ENCODE data around the gene XRN2. TPM values are rescaled to one million over a fixed set of nuclear protein-coding genes. Genes with fewer than 3 reads are reported as not detected.

XRN2 gene
- total and polyA plus RNA-seq, 2 donors (not counting 1 experiment from before 2014, with no cell fraction given): 19.0 to 46.2 TPM

- Mint-ChIP-seq H3K27me3 (peaks cover 19% of the 10 kb centered on the region), H3K27ac (no peak overlapping the region), H3K4me3 (no peak overlapping the region), H3K4me1 (peaks cover 11% of the 10 kb centered on the region), H3K9me3 (ENCODE audit: insufficient read depth) (no peaks in the 10 kb centered on the region)
- Histone ChIP-seq H3K9me3 (ENCODE audit: control extremely low read depth in 1 of 3, control insufficient read depth in 2 of 3, insufficient read depth in 1 of 3, low read length in 2 of 3) (no peaks in the 10 kb centered on the region), H4K20me1 (ENCODE audit: control insufficient read depth, insufficient read depth, low read length, poor library complexity, severe bottlenecking) (no peaks in the 10 kb centered on the region), H3K27ac (ENCODE audit: low read length in 2 of 2) (no peak overlapping the region), H3K9ac (ENCODE audit: low read length) (no peak overlapping the region), H2AFZ (ENCODE audit: insufficient read depth, low read depth, low read length, poor library complexity, severe bottlenecking) (no peak overlapping the region), H3K36me3 (replicated peaks in 1 of 2; ENCODE audit: control extremely low read depth in 1 of 2, control insufficient read depth in 1 of 2, extremely low read depth in 1 of 2, insufficient read depth in 2 of 2, low read length in 1 of 2) (peaks cover 18 to 34% of the 10 kb centered on the region in 2 experiments), H3K4me3 (ENCODE audit: control extremely low read depth in 1 of 5, extremely low read depth in 1 of 5, insufficient read depth in 1 of 5, low read depth in 2 of 5, low read length in 4 of 5) (no peak overlapping the region), H3K79me2 (ENCODE audit: control insufficient read depth, insufficient read depth, low read length) (no peaks in the 10 kb centered on the region), H3K4me1 (ENCODE audit: control insufficient read depth in 2 of 2, insufficient read depth in 2 of 2, low read length in 2 of 2) (peaks cover 6 to 11% of the 10 kb centered on the region in 2 donors), H3K4me2 (replicated peaks; ENCODE audit: low read depth, low read length, poor library complexity, severe bottlenecking) (no peak overlapping the region), H3K27me3 (replicated peaks in 1 of 4; ENCODE audit: control extremely low read depth in 1 of 4, control insufficient read depth in 3 of 4, insufficient read depth in 4 of 4, low read length in 3 of 4) (peaks cover 2 to 19% (median 15%) of the 10 kb centered on the region in 4 experiments)
- intact Hi-C loops (cut with micrococcal nuclease): no loop called here
- TF ChIP-seq EZH2 (IDR thresholded peaks at IDR 0.05; ENCODE audit: borderline replicate concordance, insufficient read depth, low read depth, low read length, poor library complexity, severe bottlenecking): no peak
- TF ChIP-seq, protein P1, sequence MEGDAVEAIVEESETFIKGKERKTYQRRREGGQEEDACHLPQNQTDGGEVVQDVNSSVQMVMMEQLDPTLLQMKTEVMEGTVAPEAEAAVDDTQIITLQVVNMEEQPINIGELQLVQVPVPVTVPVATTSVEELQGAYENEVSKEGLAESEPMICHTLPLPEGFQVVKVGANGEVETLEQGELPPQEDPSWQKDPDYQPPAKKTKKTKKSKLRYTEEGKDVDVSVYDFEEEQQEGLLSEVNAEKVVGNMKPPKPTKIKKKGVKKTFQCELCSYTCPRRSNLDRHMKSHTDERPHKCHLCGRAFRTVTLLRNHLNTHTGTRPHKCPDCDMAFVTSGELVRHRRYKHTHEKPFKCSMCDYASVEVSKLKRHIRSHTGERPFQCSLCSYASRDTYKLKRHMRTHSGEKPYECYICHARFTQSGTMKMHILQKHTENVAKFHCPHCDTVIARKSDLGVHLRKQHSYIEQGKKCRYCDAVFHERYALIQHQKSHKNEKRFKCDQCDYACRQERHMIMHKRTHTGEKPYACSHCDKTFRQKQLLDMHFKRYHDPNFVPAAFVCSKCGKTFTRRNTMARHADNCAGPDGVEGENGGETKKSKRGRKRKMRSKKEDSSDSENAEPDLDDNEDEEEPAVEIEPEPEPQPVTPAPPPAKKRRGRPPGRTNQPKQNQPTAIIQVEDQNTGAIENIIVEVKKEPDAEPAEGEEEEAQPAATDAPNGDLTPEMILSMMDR (IDR thresholded peaks at IDR 0.05): no peak
- ChIA-PET CTCF (no interaction called here), POLR2A (no interaction called here)
- ATAC-seq (ENCODE audit: low read depth) (no peak), DNase-seq (no peak)
- WGBS (ENCODE audit: insufficient coverage): no CpG with 5 or more reads among the region's 1 CpG
Observed at GRCh38 chr20:21388566-21388965, 85.4 kb downstream of the XRN2 start.

- H3K9me3 ChIP-seq (ENCODE audit: control extremely low read depth in 1 of 3, control insufficient read depth in 2 of 3, insufficient read depth in 1 of 3, low read length in 2 of 3): peaks cover 0 to 5% (median 0%) of the 10 kb centered on the region in 3 donors
- TF ChIP-seq, protein P1 (IDR thresholded peaks at IDR 0.05): no peak
- no peak for TF ChIP-seq EZH2 (IDR thresholded peaks at IDR 0.05; ENCODE audit: borderline replicate concordance, insufficient read depth, low read depth, low read length, poor library complexity, severe bottlenecking)
- no CpG with 5 or more reads among the region's 1 CpG for WGBS (ENCODE audit: insufficient coverage)
- H3K4me2 ChIP-seq (replicated peaks; ENCODE audit: low read depth, low read length, poor library complexity, severe bottlenecking): no peak overlapping the region
- H3K27me3 Mint-ChIP-seq: peaks cover 23% of the 10 kb centered on the region
- H3K27ac ChIP-seq (ENCODE audit: low read length in 2 of 2): no peak overlapping the region
- H3K4me3 Mint-ChIP-seq: no peak overlapping the region
- intact Hi-C loops (cut with micrococcal nuclease): no loop called here
- no peaks in the 10 kb centered on the region for H3K9me3 Mint-ChIP-seq (ENCODE audit: insufficient read depth)
- no peak overlapping the region for H2AFZ ChIP-seq (ENCODE audit: insufficient read depth, low read depth, low read length, poor library complexity, severe bottlenecking)
- H3K9ac ChIP-seq (ENCODE audit: low read length): no peak overlapping the region
- no peaks in the 10 kb centered on the region for H3K79me2 ChIP-seq (ENCODE audit: control insufficient read depth, insufficient read depth, low read length)
- H3K4me1 ChIP-seq (ENCODE audit: control insufficient read depth in 2 of 2, insufficient read depth in 2 of 2, low read length in 2 of 2): peaks cover 6 to 11% of the 10 kb centered on the region in 2 donors
- CTCF ChIA-PET: no interaction called here
- no peak overlapping the region for H3K27ac Mint-ChIP-seq
- DNase-seq (no peak), ATAC-seq (ENCODE audit: low read depth) (no peak)
- H3K27me3 ChIP-seq (replicated peaks in 1 of 4; ENCODE audit: control extremely low read depth in 1 of 4, control insufficient read depth in 3 of 4, insufficient read depth in 4 of 4, low read length in 3 of 4): peaks cover 2 to 27% (median 19%) of the 10 kb centered on the region in 4 experiments
- H4K20me1 ChIP-seq (ENCODE audit: control insufficient read depth, insufficient read depth, low read length, poor library complexity, severe bottlenecking): no peaks in the 10 kb centered on the region
- H3K4me1 Mint-ChIP-seq: peaks cover 11% of the 10 kb centered on the region
- peaks cover 18 to 26% of the 10 kb centered on the region in 2 experiments for H3K36me3 ChIP-seq (replicated peaks in 1 of 2; ENCODE audit: control extremely low read depth in 1 of 2, control insufficient read depth in 1 of 2, extremely low read depth in 1 of 2, insufficient read depth in 2 of 2, low read length in 1 of 2)
- POLR2A ChIA-PET: no interaction called here
- no peak overlapping the region for H3K4me3 ChIP-seq (ENCODE audit: control extremely low read depth in 1 of 5, extremely low read depth in 1 of 5, insufficient read depth in 1 of 5, low read depth in 2 of 5, low read length in 4 of 5)
Observed at GRCh38 chr20:21389368-21389767, 86.2 kb downstream of the XRN2 start.
